HFFc6 (cell line): ENCODE data around the gene SCAMP2. TPM values are rescaled to one million over a fixed set of nuclear protein-coding genes. Genes with fewer than 3 reads are reported as not detected.
A peak's percentile ranks its signal among the peaks of the same experiment; 100 is the strongest.
"Not testable (repeated sequence)": the region's sequence is repeated elsewhere in the genome, so short reads cannot be mapped to it uniquely, and the experiment has no call there.

Source experiments
- DNase-seq: peaks from one replicate; pipeline ENCODE4 v3.0.0-alpha.2; 2018
- H3K27ac Mint-ChIP-seq: 2 replicates; pipeline ENCODE4 v1.8.0; 2020; ENCODE audit warnings: mild to moderate bottlenecking, mixed read lengths
- H3K27me3 Mint-ChIP-seq: 2 replicates; pipeline ENCODE4 v1.8.0; 2021; ENCODE audit warnings: mild to moderate bottlenecking, moderate library complexity, mixed read lengths; ENCODE audit not compliant: insufficient read depth
- H3K36me3 Mint-ChIP-seq: 2 replicates; pipeline ENCODE4 v1.8.0; 2021; ENCODE audit warnings: low read depth, mixed read lengths
- H3K4me1 Mint-ChIP-seq: 2 replicates; pipeline ENCODE4 v1.8.0; 2020; ENCODE audit warnings: low read depth, mixed read lengths
- H3K4me3 Mint-ChIP-seq: 2 replicates; pipeline ENCODE4 v1.8.0; 2020; ENCODE audit warnings: mild to moderate bottlenecking, moderate library complexity, mixed read lengths
- H3K9me3 Mint-ChIP-seq: 2 replicates; pipeline ENCODE4 v1.8.0; 2020; ENCODE audit warnings: mild to moderate bottlenecking, mixed read lengths
- long read RNA-seq: library from polyadenylated mRNA; unstranded; transcript quantifications from one replicate; pipeline ENCODE4 v2.0.0, GENCODE V29; 2019
- total RNA-seq, 6 experiments: library from RNA; stranded (reverse); fragmentation: NEBNext Ultra II Directional; extraction: Animal tissue kit (Norgen Biotek cat#: 25700); gene quantifications; 2 replicates in 1 of 6; 3 replicates in 5 of 6; pipeline ENCODE4 v1.2.3, GENCODE V29; 2021
- TF ChIP-seq, protein P1 (sequence below): fragments of 200-600 bp; sonication (generic); IDR thresholded peaks from 2 replicates; pipeline ENCODE4 v1.5.0; 2021; ENCODE audit warnings: antibody characterized with exemption, mild to moderate bottlenecking

SCAMP2 gene, protein sequence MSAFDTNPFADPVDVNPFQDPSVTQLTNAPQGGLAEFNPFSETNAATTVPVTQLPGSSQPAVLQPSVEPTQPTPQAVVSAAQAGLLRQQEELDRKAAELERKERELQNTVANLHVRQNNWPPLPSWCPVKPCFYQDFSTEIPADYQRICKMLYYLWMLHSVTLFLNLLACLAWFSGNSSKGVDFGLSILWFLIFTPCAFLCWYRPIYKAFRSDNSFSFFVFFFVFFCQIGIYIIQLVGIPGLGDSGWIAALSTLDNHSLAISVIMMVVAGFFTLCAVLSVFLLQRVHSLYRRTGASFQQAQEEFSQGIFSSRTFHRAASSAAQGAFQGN
- total RNA-seq: 10 to 100 TPM; 70.1 to 86.1 (median 75.9) TPM
- long read RNA-seq, transcript SCAMP2-201 (9 exons, 2,453 nt): major isoform, 85 of 108 reads
- long read RNA-seq, partial matches to known transcripts: 4 of 108 reads
- long read RNA-seq, other reads (novel, unspliced or antisense): 17 of 108 reads

DNA sequence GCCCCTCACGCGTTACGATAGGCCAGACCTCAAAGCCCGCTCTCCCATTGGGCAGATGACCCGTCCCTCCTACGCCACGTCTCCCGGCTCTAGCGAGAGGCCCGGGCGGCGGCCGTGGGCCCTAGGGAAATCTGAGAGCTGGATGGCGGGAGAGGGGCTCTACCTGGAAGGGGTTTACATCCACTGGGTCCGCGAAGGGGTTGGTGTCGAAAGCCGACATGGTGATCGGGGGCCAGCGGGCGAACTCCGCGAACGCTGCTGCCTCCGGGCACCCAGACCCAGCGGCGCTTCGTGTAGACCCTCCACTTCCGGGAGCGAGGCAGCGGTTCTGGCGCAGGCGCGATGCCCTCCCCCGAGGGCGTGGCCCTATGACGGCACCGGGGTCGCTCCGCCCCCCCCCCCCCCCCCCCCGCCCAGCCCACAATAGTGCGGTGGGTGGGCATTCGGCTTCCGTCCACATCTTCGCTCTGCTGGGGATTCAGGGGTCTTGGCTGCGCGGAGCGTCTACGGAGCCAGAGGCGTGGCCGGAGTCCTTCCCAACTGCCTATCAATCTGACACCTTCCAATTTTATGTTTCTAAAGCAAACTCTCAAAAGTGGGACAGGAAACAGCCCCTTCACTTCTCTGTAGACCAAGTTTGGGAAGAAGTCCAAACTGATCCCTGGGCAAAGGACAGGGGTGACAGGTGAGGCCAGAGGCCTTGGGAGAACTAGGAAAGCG lies at the start of gene SCAMP2:
TSS of gene SCAMP2 (minus strand) at position 330 of the 720 bp plus-strand sequence. CDS start at position 220, 110 bp downstream.
- DNase-seq: peak; percentile 88
- H3K4me3 Mint-ChIP-seq: peak within 1 kb of the TSS; percentile 99
- peaks cover 9% of the 10 kb centered on the region for H3K27me3 Mint-ChIP-seq
- H3K9me3 Mint-ChIP-seq: no peaks in the 10 kb centered on the region
- peaks cover 10% of the 10 kb centered on the region for H3K36me3 Mint-ChIP-seq
- TF ChIP-seq, protein P1, sequence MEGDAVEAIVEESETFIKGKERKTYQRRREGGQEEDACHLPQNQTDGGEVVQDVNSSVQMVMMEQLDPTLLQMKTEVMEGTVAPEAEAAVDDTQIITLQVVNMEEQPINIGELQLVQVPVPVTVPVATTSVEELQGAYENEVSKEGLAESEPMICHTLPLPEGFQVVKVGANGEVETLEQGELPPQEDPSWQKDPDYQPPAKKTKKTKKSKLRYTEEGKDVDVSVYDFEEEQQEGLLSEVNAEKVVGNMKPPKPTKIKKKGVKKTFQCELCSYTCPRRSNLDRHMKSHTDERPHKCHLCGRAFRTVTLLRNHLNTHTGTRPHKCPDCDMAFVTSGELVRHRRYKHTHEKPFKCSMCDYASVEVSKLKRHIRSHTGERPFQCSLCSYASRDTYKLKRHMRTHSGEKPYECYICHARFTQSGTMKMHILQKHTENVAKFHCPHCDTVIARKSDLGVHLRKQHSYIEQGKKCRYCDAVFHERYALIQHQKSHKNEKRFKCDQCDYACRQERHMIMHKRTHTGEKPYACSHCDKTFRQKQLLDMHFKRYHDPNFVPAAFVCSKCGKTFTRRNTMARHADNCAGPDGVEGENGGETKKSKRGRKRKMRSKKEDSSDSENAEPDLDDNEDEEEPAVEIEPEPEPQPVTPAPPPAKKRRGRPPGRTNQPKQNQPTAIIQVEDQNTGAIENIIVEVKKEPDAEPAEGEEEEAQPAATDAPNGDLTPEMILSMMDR: no peak
- H3K27ac Mint-ChIP-seq: peak within 1 kb of the TSS; percentile 96
- peaks cover 34% of the 10 kb centered on the region for H3K4me1 Mint-ChIP-seq

DNA sequence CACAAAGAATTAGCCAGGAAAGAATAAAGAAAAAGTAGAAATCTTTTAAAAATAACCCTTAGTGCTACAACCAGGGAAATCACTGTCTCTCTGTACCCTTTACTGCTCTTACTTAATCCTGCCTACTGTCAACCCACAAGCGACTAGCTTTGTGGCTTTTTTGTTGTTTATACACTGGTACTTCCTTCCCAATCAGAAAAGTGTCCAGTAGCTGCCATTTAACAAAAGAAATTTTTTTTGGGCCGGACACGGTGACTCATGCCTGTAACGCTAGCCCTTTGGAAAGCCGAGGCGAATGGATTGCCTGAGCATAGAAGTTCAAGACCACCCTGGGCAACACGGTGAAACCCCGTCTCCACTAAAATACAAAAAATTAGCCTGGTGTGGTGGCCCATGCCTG lies 47.3 kb upstream of the SCAMP2 start:
- Mint-ChIP-seq H3K4me3 (no peak overlapping the region), H3K27me3 (no peaks in the 10 kb centered on the region), H3K36me3 (peaks cover 27% of the 10 kb centered on the region), H3K4me1 (no peaks in the 10 kb centered on the region), H3K27ac (no peak overlapping the region), H3K9me3 (no peaks in the 10 kb centered on the region)
- TF ChIP-seq, protein P1: no peak
- no peak for DNase-seq

DNA sequence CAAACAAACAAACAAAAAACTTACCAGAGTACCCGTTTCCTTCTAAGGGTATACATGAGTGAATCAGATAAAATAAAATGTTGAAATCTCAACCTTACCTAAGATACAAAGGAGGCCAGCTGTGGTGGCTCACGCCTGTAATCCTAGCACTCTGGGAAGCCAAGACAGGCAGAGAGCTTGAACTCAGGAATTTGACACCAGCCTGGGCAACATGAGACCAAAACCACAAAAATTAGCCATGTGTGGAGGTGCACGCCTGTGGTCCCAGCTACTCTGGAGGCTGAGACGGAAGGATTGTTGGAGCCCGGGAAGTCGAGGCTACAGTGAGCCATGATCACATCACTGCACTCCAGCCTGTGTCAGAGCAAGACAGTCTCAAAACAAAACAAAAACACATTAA lies 44.5 kb upstream of the SCAMP2 start:
- DNase-seq: no peak
- H3K4me1 Mint-ChIP-seq: peaks cover 7% of the 10 kb centered on the region
- no peak overlapping the region for H3K27ac Mint-ChIP-seq
- TF ChIP-seq, protein P1: no peak
- H3K4me3 Mint-ChIP-seq: no peak overlapping the region
- H3K36me3 Mint-ChIP-seq: peaks cover 31% of the 10 kb centered on the region
- no peaks in the 10 kb centered on the region for H3K27me3 Mint-ChIP-seq
- no peaks in the 10 kb centered on the region for H3K9me3 Mint-ChIP-seq

DNA sequence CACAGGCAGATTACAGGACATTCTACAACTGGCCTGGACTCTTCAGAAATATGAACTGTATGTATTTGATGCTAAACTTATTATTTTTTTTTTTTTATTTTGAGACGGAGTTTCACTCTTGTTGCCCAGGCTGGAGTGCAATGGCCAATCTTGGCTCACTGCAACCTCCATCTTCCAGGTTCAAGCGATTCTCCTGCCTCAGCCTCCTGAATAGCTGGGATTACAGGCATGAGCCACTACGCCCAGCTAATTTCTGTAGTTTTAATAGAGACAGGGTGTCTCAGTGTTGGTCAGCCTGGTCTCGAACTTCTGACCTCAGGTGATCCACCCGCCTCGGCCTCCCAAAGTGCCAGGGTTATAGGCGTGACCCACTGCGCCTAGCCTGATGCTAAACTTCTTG lies 40.6 kb upstream of the SCAMP2 start:
- peak overlapping the region; percentile 79 for H3K27ac Mint-ChIP-seq
- peaks cover 20% of the 10 kb centered on the region for H3K36me3 Mint-ChIP-seq
- not testable (repeated sequence) for H3K4me3 Mint-ChIP-seq, H3K9me3 Mint-ChIP-seq, H3K27me3 Mint-ChIP-seq, DNase-seq, H3K4me1 Mint-ChIP-seq

DNA sequence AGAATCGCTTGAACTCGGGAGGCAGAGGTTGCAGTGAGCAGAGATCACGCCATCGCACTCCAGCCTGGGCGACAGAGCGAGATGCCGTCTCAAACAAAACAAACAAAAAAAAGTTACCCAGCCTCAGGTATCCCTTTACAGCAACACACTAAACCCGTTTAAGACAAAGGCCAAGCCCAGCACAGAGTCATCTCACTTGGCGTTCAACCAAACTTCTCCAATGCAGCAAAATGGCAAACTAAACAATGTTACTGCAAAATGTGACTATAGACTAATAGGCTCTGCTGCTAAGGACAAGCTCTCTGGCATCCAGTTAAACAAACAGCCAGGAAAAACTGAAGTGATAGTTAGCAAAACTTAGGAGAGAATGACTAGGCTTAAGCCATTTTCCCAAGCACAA lies 39.9 kb upstream of the SCAMP2 start:
- Mint-ChIP-seq H3K36me3 (peaks cover 14% of the 10 kb centered on the region), H3K9me3 (no peaks in the 10 kb centered on the region), H3K27me3 (no peaks in the 10 kb centered on the region; the same call in 1 of the 2 replicates), H3K4me1 (peaks cover 7% of the 10 kb centered on the region), H3K4me3 (no peak overlapping the region), H3K27ac (peak overlapping the region; percentile 79)
- TF ChIP-seq, protein P1: no peak
- DNase-seq: peak; percentile 43
